ENCODE data around the gene TAF5L.

DNA sequence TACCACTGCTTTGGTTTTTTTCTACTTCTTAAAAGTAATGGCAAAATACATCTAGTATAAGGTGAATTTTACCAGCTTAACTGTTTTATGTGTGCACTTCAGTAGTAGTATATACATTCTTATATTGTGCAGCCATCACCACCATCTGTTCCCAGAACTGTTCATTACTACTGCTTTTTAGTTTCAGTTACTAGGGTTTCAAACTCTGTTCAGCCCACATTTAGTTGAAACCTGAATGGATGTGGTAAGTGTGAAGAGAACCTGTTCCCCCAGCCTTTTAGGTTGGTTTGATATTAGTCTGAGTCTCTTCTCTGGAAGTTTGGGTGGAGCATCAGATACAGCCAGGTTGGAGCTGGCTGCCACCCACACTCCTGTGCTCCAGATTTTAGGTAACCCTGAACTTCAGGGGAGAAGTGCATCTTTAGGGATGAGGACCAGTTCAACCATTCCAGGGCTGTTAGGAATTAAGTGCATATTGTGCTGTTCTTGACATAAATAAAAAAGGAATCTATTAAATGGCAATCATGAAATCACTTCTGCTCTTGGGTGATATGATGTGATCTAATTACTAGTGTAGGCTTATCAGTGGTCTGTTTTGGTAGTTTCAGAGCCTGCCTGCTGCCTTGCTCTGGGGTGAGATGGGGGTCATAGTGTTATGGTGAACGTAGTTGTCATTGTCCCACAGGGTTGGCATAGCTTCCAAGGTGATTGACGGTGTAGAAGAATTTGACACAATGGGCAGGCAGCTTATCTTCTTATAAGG lies 32.3 kb upstream of the TAF5L start:
- no peak for TF ChIP-seq EZH2 (IDR thresholded peaks at IDR 0.05; ENCODE audit: insufficient read depth, poor library complexity, severe bottlenecking)
- no peak for TF ChIP-seq EZH2phosphoT487 (IDR thresholded peaks at IDR 0.05; ENCODE audit: insufficient read depth, low read depth)
